K562 (cell line): ENCODE results near the gene ZMPSTE24. TPM values are rescaled to one million over a fixed set of nuclear protein-coding genes. Genes with fewer than 3 reads are reported as not detected.

ENCODE experiments used
- BACH1 ChIP-seq: fragments of 200-800 bp; sonication (Bioruptor generic); IDR thresholded peaks from 2 replicates; pipeline ENCODE4 v1.6.1; 2016; ENCODE audit warnings: missing genetic modification characterization, missing compliant biosample characterization
- BCLAF1 ChIP-seq, 2 experiments: fragments of 450-650 bp in 1 of 2; IDR thresholded peaks; 2 replicates each; pipeline ENCODE4 v1.6.1; 2011 to 2017; ENCODE audit warnings: low read depth in 2 of 2, antibody characterized with exemption in 1 of 2, borderline replicate concordance in 1 of 2, low read length in 1 of 2, mild to moderate bottlenecking in 1 of 2, mixed read lengths in 1 of 2; ENCODE audit not compliant: control insufficient read depth in 1 of 2
- CBFA2T3 ChIP-seq: fragments of 450-650 bp; IDR thresholded peaks from 2 replicates; pipeline ENCODE4 v1.6.1; 2017
- DIDO1 ChIP-seq: fragments of 450-650 bp; IDR thresholded peaks from 2 replicates; pipeline ENCODE4 v1.6.1; 2016; ENCODE audit warnings: low read depth, missing biosample characterization, missing genetic modification characterization
- E2F3 ChIP-seq: fragments of 250-450 bp; sonication (Bioruptor Pico); IDR thresholded peaks from 2 replicates; pipeline ENCODE4 v1.4.0; 2020; ENCODE audit warnings: mild to moderate bottlenecking
- ETS2 ChIP-seq: IDR thresholded peaks from 2 replicates; pipeline ENCODE4 v1.6.1; 2016; ENCODE audit warnings: borderline replicate concordance, missing genetic modification characterization, mild to moderate bottlenecking, moderate library complexity, missing compliant biosample characterization; ENCODE audit not compliant: poor library complexity, severe bottlenecking
- GMEB1 ChIP-seq: fragments of 250-450 bp; sonication (Bioruptor Pico); IDR thresholded peaks from 2 replicates; pipeline ENCODE4 v1.4.0; 2020; ENCODE audit warnings: mild to moderate bottlenecking
- HDAC1 ChIP-seq, 2 experiments: fragments of 450-650 bp; IDR thresholded peaks; 2 replicates each; pipeline ENCODE4 v1.6.1; 2016 to 2017; ENCODE audit warnings: inconsistent platforms in 1 of 2, mild to moderate bottlenecking in 1 of 2, moderate library complexity in 1 of 2
- HDAC3 ChIP-seq: fragments of 450-650 bp; IDR thresholded peaks from 2 replicates; pipeline ENCODE4 v1.6.1; 2018; ENCODE audit warnings: borderline replicate concordance, mild to moderate bottlenecking, moderate library complexity; ENCODE audit not compliant: partially characterized antibody
- NCOA4 ChIP-seq: fragments of 450-650 bp; IDR thresholded peaks from 2 replicates; pipeline ENCODE4 v1.6.1; 2018; ENCODE audit warnings: mild to moderate bottlenecking; ENCODE audit not compliant: partially characterized antibody
- NR2C2 ChIP-seq, 2 experiments: fragments of 200-800 bp in 1 of 2; sonication (Bioruptor generic) in 1 of 2; sonication (generic) in 1 of 2; formaldehyde crosslinking in 1 of 2; IDR thresholded peaks; 2 replicates each; pipeline versions ENCODE4 v1.6.1 to v1.8.0; 2016 to 2022; ENCODE audit warnings: mild to moderate bottlenecking in 1 of 2, missing compliant biosample characterization in 1 of 2, missing genetic modification characterization in 1 of 2, missing genetic modification reagents in 1 of 2
- NR2F6 ChIP-seq: fragments of 450-650 bp; formaldehyde crosslinking; IDR thresholded peaks from 2 replicates; pipeline ENCODE4 v1.4.0; 2020; ENCODE audit warnings: mild to moderate bottlenecking
- POLR2H ChIP-seq: IDR thresholded peaks from 2 replicates; pipeline ENCODE4 v1.6.1; 2016; ENCODE audit warnings: missing genetic modification characterization, low read depth, mild to moderate bottlenecking, control low read depth, missing compliant biosample characterization, moderate library complexity
- RBM25 ChIP-seq: fragments of 200-400 bp; formaldehyde crosslinking; IDR thresholded peaks from 2 replicates; pipeline ENCODE4 v1.6.1; 2018; ENCODE audit warnings: low read length, low read depth, moderate library complexity; ENCODE audit not compliant: severe bottlenecking
- SRSF9 ChIP-seq: fragments of 200-400 bp; formaldehyde crosslinking; IDR thresholded peaks from 2 replicates; pipeline ENCODE4 v1.6.1; 2017; ENCODE audit warnings: low read depth, low read length, borderline replicate concordance
- STAT5A ChIP-seq: IDR thresholded peaks from 2 replicates; pipeline ENCODE4 v1.6.1; 2012; ENCODE audit warnings: low read length, inconsistent platforms, borderline replicate concordance
- TEAD4 ChIP-seq, 2 experiments: sonication (generic) in 1 of 2; formaldehyde crosslinking in 1 of 2; IDR thresholded peaks; 2 replicates each; pipeline versions ENCODE4 v1.6.1 to v1.8.0; 2012 to 2022; ENCODE audit warnings: borderline replicate concordance in 1 of 2, inconsistent platforms in 1 of 2, low read length in 1 of 2, mild to moderate bottlenecking in 1 of 2, missing genetic modification reagents in 1 of 2
- THRAP3 ChIP-seq: fragments of 450-650 bp; IDR thresholded peaks from 2 replicates; pipeline ENCODE4 v1.6.1; 2016; ENCODE audit warnings: mild to moderate bottlenecking, inconsistent platforms, borderline replicate concordance
- THRB ChIP-seq: fragments of 450-650 bp; formaldehyde crosslinking; conservative IDR thresholded peaks from 2 replicates; pipeline ENCODE4 v1.4.0; 2022; ENCODE audit warnings: mild to moderate bottlenecking, missing genetic modification characterization
- ZBTB17 ChIP-seq: fragments of 450-650 bp; formaldehyde crosslinking; IDR thresholded peaks from 2 replicates; pipeline ENCODE4 v1.4.0; 2020; ENCODE audit warnings: mild to moderate bottlenecking
- polyA plus RNA-seq, 8 experiments: library from polyadenylated mRNA; depleted of rRNA in 4 of 8; stranded (reverse) in 5 of 8; unstranded in 3 of 8; fragments of >200 nt; fragmentation: Nextera tagmentation in 2 of 8; fragmentation: Illumina TruSeq in 1 of 8; extraction: Ambion mirVana in 2 of 8; extraction: Trizol in 1 of 8; gene quantifications; 2 replicates each; pipeline versions ENCODE4 v1.2.1 to v1.2.3, GENCODE V29; 2011 to 2014; ENCODE audit warnings: inconsistent platforms in 1 of 8, missing spikeins in 1 of 8
- total RNA-seq, 7 experiments: library from RNA; depleted of rRNA in 6 of 7; stranded (reverse); fragments of >200 nt in 6 of 7; fragmentation: Illumina TruSeq in 2 of 7; extraction: Trizol in 2 of 7; gene quantifications; 2 replicates each; pipeline versions ENCODE4 v1.2.1 to v1.2.3, GENCODE V29; 2011 to 2021; ENCODE audit warnings: low replicate concordance in 1 of 7

ZMPSTE24 gene
- total and polyA plus RNA-seq, 9 of the 15 experiments (the other 6 are each of a cell fraction or from before 2014, with no cell fraction given): 30.7 to 75.9 (median 64.3) TPM

- TF ChIP-seq GMEB1 (CRISPR knock-in tag): no peak
- no peak for TF ChIP-seq POLR2H (tag)
- no peak for TF ChIP-seq CBFA2T3
- no peak for TF ChIP-seq NR2F6
- TF ChIP-seq ETS2 (tag): no peak
- peak; percentile 31; the same call in 1 of the 2 replicates for TF ChIP-seq ZBTB17 (CRISPR knock-in tag)
- no peak for TF ChIP-seq THRAP3
- peak; percentile 7 for TF ChIP-seq RBM25
- no peak for TF ChIP-seq THRB (CRISPR knock-in tag)
- TF ChIP-seq BCLAF1 (IDR thresholded peaks at IDR 0.05; ENCODE audit: borderline replicate concordance in 1 of 2, control insufficient read depth in 1 of 2, low read depth in 2 of 2, low read length in 1 of 2): no peak
- no peak for TF ChIP-seq NCOA4
- no peak for TF ChIP-seq HDAC3
- TF ChIP-seq NR2C2 (CRISPR knock-in tag; IDR thresholded peaks at IDR 0.05): no peak
- no peak for TF ChIP-seq NR2C2 (tag; IDR thresholded peaks at IDR 0.05)
- no peak for TF ChIP-seq HDAC1 (IDR thresholded peaks at IDR 0.05)
- no peak for TF ChIP-seq BACH1 (tag)
- peak; percentile 27; the same call in 1 of the 2 replicates for TF ChIP-seq E2F3 (CRISPR knock-in tag)
- no peak for TF ChIP-seq STAT5A
- no peak for TF ChIP-seq SRSF9
- TF ChIP-seq TEAD4 (IDR thresholded peaks at IDR 0.05; ENCODE audit: low read length): no peak
- TF ChIP-seq TEAD4 (CRISPR knock-in tag; IDR thresholded peaks at IDR 0.05; ENCODE audit: borderline replicate concordance): no peak
- no peak for TF ChIP-seq DIDO1 (tag)
These were observed 80.8 kb downstream of the ZMPSTE24 start (continued) for GRCh38 chr1:40338745-40339419.
